IPS-18c (cell line): ENCODE results near the gene RBP3.

Source experiments
- H3K4me3 ChIP-seq: 2 replicates; pipeline ENCODE4 v1.7.0; 2013; ENCODE audit warnings: low read depth, mild to moderate bottlenecking, low read length, moderate library complexity; ENCODE audit not compliant: insufficient read depth
- H3K9me3 ChIP-seq: one replicate; pipeline ENCODE4 v1.6.1; 2013; ENCODE audit warnings: mild to moderate bottlenecking, low read length, moderate library complexity; ENCODE audit not compliant: control insufficient read depth, insufficient read depth

The RBP3 gene

GRCh38 chr10:47362199-47362598, 14.0 kb downstream of the RBP3 start:
- H3K9me3 ChIP-seq: no peaks in the 10 kb centered on the region
- no peak overlapping the region for H3K4me3 ChIP-seq

- Histone ChIP-seq H3K9me3 (no peaks in the 10 kb centered on the region), H3K4me3 (no peak overlapping the region)
Observed at GRCh38 chr10:47363781-47364180, 15.6 kb downstream of the RBP3 start.

- no peaks in the 10 kb centered on the region for H3K9me3 ChIP-seq
- H3K4me3 ChIP-seq: no peak overlapping the region
Observed at GRCh38 chr10:47364366-47364765, 16.2 kb downstream of the RBP3 start.

- H3K4me3 ChIP-seq: no peak overlapping the region
Observed at GRCh38 chr10:47364911-47365310, 16.7 kb downstream of the RBP3 start.

GRCh38 chr10:47365431-47366180, 17.4 kb downstream of the RBP3 start:
- H3K4me3 ChIP-seq: no peak overlapping the region
- no peaks in the 10 kb centered on the region for H3K9me3 ChIP-seq

More at GRCh38 chr10:47364911-47365310, 16.7 kb downstream of the RBP3 start:
- H3K9me3 ChIP-seq: no peaks in the 10 kb centered on the region

GRCh38 chr10:47366181-47366631, 18.0 kb downstream of the RBP3 start:
- H3K9me3 ChIP-seq: no peaks in the 10 kb centered on the region

GRCh38 chr10:47366731-47367460, 18.7 kb downstream of the RBP3 start:
- H3K4me3 ChIP-seq: no peak overlapping the region
- H3K9me3 ChIP-seq: no peaks in the 10 kb centered on the region

More at GRCh38 chr10:47366181-47366631, 18.0 kb downstream of the RBP3 start:
- no peak overlapping the region for H3K4me3 ChIP-seq

GRCh38 chr10:47367646-47368045, 19.5 kb downstream of the RBP3 start:
- no peaks in the 10 kb centered on the region for H3K9me3 ChIP-seq
- H3K4me3 ChIP-seq: no peak overlapping the region

GRCh38 chr10:47368431-47369180, 20.4 kb downstream of the RBP3 start:
- H3K9me3 ChIP-seq: no peaks in the 10 kb centered on the region
- H3K4me3 ChIP-seq: no peak overlapping the region

GRCh38 chr10:47369251-47369894, 21.2 kb downstream of the RBP3 start:
- Histone ChIP-seq H3K9me3 (no peaks in the 10 kb centered on the region), H3K4me3 (no peak overlapping the region)

- Histone ChIP-seq H3K4me3 (no peak overlapping the region), H3K9me3 (no peaks in the 10 kb centered on the region)
Observed at GRCh38 chr10:47370015-47370767, 22.0 kb downstream of the RBP3 start.

GRCh38 chr10:47370878-47371277, 22.7 kb downstream of the RBP3 start:
- H3K9me3 ChIP-seq: no peaks in the 10 kb centered on the region
- H3K4me3 ChIP-seq: no peak overlapping the region

- no peak overlapping the region for H3K4me3 ChIP-seq
- no peaks in the 10 kb centered on the region for H3K9me3 ChIP-seq
Observed at GRCh38 chr10:47371629-47372485, 23.7 kb downstream of the RBP3 start.

- Histone ChIP-seq H3K4me3 (no peak overlapping the region), H3K9me3 (no peaks in the 10 kb centered on the region)
Observed at GRCh38 chr10:47372726-47373125, 24.6 kb downstream of the RBP3 start.

- Histone ChIP-seq H3K9me3 (no peaks in the 10 kb centered on the region), H3K4me3 (no peak overlapping the region)
Observed at GRCh38 chr10:47374611-47375536, 26.7 kb downstream of the RBP3 start.
